ENCODE measurements around the gene BBOX1.

DNA sequence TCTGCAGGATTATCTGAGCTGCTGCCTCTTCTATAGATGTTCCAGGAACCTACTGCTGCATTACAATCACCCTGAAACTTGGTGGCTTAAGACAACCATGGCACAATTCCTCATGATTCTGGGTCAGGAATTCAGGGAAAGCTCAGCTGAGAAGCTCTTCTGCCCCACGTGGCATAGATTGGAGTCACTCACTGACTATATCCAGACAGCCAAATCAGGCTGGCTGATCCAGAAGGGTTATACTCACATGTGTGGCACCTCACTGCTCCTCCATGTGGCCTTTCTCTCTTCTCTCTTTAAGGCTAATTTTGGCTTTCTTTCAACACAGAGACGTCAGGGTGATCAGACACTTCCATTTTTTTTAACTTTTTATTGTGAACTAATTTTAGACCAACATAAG, 125.5 kb downstream of the BBOX1 start:
- TF ChIP-seq, protein P1, sequence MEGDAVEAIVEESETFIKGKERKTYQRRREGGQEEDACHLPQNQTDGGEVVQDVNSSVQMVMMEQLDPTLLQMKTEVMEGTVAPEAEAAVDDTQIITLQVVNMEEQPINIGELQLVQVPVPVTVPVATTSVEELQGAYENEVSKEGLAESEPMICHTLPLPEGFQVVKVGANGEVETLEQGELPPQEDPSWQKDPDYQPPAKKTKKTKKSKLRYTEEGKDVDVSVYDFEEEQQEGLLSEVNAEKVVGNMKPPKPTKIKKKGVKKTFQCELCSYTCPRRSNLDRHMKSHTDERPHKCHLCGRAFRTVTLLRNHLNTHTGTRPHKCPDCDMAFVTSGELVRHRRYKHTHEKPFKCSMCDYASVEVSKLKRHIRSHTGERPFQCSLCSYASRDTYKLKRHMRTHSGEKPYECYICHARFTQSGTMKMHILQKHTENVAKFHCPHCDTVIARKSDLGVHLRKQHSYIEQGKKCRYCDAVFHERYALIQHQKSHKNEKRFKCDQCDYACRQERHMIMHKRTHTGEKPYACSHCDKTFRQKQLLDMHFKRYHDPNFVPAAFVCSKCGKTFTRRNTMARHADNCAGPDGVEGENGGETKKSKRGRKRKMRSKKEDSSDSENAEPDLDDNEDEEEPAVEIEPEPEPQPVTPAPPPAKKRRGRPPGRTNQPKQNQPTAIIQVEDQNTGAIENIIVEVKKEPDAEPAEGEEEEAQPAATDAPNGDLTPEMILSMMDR (IDR thresholded peaks at IDR 0.05; ENCODE audit: insufficient read depth, low read length, poor library complexity, severe bottlenecking): no peak
- TF ChIP-seq EZH2phosphoT487 (conservative IDR thresholded peaks at IDR 0.05; ENCODE audit: low read length): no peak

Data from SU-DHL-6 (cell line).